Neural progenitor cell (in vitro differentiated cells): ENCODE results near the gene CLRN1.

Experiments used
- EZH2 ChIP-seq: fragments of 200-600 bp; sonication (generic); IDR thresholded peaks from 2 replicates; pipeline ENCODE4 v1.6.1; 2017; ENCODE audit warnings: antibody characterized with exemption, mild to moderate bottlenecking, moderate library complexity
- TF ChIP-seq, protein P1 (sequence below): fragments of 200-600 bp; sonication (generic); IDR thresholded peaks from 2 replicates; pipeline ENCODE4 v1.5.1; 2017; ENCODE audit warnings: antibody characterized with exemption, mild to moderate bottlenecking

DNA sequence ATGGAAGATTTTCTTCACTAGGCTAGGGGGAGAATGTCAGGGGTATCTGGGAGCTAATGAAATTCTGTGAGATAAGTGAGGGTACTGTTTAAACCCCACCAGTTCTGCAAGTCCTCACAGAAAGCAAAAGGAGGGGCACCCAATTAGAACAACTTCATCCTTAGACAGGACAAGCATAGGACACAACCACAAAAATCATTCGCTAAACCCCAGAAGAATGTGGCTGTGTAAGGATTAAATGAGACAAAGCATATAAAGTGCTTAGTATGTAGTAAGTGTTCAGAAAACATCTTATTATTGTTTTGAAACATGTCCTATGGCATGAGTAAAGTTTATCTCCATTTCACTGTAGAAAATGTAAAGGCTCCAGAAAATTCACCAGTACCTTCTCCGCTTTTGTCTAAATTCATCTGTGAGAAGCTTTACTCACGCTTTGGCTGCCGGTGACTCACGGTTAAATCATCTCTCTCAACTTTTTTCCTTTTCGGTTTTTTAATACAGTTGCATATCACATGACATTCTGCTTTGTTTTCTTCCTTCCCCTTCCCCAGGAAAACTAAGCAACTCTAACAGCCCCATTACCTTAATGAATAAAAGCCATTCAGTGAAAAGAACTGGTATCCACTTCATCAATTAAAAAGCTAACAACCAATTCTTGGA lies 1.7 kb downstream of the CLRN1 start:
- TF ChIP-seq, protein P1, sequence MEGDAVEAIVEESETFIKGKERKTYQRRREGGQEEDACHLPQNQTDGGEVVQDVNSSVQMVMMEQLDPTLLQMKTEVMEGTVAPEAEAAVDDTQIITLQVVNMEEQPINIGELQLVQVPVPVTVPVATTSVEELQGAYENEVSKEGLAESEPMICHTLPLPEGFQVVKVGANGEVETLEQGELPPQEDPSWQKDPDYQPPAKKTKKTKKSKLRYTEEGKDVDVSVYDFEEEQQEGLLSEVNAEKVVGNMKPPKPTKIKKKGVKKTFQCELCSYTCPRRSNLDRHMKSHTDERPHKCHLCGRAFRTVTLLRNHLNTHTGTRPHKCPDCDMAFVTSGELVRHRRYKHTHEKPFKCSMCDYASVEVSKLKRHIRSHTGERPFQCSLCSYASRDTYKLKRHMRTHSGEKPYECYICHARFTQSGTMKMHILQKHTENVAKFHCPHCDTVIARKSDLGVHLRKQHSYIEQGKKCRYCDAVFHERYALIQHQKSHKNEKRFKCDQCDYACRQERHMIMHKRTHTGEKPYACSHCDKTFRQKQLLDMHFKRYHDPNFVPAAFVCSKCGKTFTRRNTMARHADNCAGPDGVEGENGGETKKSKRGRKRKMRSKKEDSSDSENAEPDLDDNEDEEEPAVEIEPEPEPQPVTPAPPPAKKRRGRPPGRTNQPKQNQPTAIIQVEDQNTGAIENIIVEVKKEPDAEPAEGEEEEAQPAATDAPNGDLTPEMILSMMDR: no peak
- no peak for TF ChIP-seq EZH2
